NB4 (cell line): ENCODE data around the gene TAGLN2.

Experiments
- DNase-seq: peaks from one replicate; pipeline ENCODE4 v3.0.0; 2010; ENCODE audit warnings: low read depth
- H3K4me3 ChIP-seq: one replicate; pipeline ENCODE4 v1.5.1; 2011; ENCODE audit warnings: mild to moderate bottlenecking, low read depth, low read length, moderate library complexity
- MAX ChIP-seq: IDR thresholded peaks from 2 replicates; pipeline ENCODE4 v1.6.1; 2011; ENCODE audit warnings: low read depth, low read length
- MYC ChIP-seq: IDR thresholded peaks from 2 replicates; pipeline ENCODE4 v1.6.1; 2011; ENCODE audit warnings: low read depth, low read length
- POLR2A ChIP-seq: IDR thresholded peaks from 2 replicates; pipeline ENCODE4 v1.6.1; 2011; ENCODE audit warnings: mild to moderate bottlenecking; ENCODE audit not compliant: insufficient read length; ENCODE audit errors: extremely low read depth
- TF ChIP-seq, protein P1 (sequence below): IDR thresholded peaks from one replicate; pipeline ENCODE4 v1.5.1; 2012; ENCODE audit warnings: low read depth, low read length

Gene TAGLN2

DNA sequence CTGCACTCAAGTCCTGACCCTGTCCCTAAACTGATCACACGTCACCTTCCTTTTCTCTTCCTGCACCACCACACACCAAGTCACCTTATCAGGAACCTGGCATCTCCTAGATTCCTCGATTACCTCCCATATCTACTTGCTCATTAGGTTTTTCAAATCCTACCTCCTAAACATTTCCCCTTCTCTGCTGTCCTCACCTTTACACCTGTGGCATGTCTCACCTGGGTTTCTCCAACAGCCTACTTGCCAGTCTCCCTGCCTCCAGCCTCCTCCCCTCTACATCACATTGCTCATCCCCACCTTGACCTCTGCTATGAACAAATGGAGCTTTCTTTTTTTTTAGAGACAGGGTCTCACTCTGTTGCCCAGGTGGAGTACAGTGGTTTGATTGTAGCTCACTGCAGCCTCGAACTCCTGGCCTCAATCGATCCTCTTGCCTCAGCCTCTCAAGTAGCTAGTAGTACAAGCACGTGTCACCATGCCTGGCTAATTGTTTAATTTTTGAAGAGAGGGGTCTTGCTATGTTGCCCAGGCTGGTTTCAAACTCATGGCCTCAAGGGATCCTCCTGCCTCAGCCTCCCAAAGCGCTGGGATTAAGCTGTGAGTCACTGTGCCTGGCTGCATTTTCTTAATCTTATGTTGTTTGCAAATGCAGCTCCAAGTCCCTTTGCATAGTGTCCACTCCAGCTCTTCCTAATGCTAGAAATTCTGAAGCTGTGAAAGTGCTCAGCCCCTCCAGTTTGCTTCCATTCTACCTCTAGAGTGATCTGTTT, 13.8 kb upstream of the TAGLN2 start:
- no peak overlapping the region for H3K4me3 ChIP-seq
- DNase-seq: no peak
- TF ChIP-seq, protein P1, sequence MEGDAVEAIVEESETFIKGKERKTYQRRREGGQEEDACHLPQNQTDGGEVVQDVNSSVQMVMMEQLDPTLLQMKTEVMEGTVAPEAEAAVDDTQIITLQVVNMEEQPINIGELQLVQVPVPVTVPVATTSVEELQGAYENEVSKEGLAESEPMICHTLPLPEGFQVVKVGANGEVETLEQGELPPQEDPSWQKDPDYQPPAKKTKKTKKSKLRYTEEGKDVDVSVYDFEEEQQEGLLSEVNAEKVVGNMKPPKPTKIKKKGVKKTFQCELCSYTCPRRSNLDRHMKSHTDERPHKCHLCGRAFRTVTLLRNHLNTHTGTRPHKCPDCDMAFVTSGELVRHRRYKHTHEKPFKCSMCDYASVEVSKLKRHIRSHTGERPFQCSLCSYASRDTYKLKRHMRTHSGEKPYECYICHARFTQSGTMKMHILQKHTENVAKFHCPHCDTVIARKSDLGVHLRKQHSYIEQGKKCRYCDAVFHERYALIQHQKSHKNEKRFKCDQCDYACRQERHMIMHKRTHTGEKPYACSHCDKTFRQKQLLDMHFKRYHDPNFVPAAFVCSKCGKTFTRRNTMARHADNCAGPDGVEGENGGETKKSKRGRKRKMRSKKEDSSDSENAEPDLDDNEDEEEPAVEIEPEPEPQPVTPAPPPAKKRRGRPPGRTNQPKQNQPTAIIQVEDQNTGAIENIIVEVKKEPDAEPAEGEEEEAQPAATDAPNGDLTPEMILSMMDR: no peak
- no peak for TF ChIP-seq POLR2A
- no peak for TF ChIP-seq MAX
- no peak for TF ChIP-seq MYC

DNA sequence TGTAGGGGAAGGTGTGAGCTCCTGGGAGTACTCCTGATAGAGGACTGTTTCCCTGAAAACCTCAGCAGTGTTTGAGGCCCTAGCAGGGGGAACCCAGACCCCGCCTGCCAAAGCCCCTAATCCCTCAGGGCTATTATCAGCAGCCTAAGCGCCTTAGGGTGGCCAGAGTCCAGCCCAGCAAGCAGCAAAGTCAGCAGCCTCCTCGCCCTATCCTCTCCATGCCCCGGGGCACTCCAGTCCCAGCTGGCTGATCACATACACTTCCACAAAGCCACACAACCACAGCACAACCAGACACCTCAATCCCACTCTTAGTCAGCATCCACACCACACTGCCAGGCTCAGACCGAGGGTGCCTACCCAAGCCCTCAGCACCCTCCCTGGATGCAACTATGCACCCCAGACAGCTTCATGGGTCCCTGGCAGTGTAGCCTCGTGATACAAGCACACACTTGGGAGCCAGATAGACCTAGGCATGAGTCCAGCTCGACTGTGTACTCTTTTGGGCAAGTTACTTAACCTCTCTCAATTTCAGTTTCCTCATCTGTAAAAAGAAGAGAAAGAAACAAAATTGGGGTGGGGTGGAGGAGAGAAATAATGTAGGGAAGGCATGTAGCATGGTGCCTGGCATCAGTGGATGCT, 13.0 kb upstream of the TAGLN2 start:
- no peak overlapping the region for H3K4me3 ChIP-seq
- DNase-seq: no peak
- TF ChIP-seq MYC (no peak), MAX (no peak), POLR2A (no peak)

DNA sequence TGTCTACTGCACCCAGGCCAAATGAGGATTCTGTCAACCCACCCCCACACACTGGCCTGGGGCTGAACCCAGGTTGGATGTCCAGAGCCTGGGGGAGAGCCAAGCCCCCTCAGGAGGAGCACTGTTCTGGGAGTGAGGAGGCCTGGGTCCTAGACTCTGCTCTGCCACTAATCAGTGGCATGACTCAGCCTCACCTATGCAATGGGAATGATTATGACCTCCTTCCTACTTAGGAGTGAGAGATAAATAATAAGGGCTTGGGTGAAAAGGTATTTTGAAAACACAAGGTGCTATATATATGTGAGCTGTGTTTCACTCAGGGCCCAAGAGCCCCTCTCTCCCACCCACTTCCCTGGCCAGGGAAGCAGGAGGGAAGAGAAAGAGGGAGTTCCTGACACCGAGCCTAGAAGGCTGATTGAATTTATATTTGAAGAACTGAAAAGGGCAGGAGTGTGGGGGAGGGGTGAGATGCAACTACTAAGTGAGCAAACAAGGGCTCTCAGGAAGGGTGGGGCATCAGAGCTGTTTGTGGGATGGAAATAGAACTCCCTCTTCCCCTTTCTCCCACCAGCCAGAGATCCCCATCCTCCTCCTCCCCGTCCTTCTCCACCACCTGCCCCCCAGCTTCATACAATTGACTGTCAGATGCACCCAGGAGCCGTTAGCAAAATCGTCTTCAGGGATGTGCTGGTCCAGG, 11.9 kb upstream of the TAGLN2 start:
- TF ChIP-seq, protein P1: no peak
- TF ChIP-seq MYC: no peak
- TF ChIP-seq POLR2A: no peak
- TF ChIP-seq MAX: no peak
- peak; percentile 67 for DNase-seq
- H3K4me3 ChIP-seq: no peak overlapping the region

DNA sequence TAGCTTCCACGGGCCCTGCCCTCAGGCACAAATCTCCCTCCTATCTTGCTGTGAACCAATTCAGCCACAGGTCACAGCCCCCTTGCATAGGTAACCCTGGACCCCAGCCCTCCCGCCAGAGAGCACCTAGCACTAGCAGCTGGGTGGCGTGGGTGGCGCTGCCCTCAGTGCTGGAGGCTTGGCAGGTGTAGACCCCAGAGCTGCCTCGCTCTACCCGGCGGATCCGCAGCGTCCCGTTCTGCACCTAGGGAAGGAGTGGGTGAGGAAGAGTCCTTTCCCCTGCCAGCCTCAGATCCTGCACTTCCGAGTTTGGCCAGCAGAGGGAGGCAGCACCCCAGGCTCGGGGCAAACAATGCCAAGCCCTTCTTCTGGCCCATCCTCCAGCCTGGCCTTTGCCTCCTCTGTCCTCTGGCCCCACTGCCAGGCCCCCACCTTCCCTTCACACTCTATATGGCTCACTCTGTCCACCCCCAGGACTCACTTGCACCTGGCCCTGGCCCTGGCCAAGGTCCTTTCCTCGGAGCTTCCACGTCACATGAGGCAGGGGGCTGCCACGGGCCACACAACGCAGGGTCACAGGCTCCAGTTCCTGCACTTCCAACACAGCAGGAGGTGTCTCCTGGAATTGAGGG, 11.1 kb upstream of the TAGLN2 start:
- TF ChIP-seq MAX: no peak
- TF ChIP-seq, protein P1: peak; percentile 93
- H3K4me3 ChIP-seq: no peak overlapping the region
- DNase-seq: peak; percentile 71

DNA sequence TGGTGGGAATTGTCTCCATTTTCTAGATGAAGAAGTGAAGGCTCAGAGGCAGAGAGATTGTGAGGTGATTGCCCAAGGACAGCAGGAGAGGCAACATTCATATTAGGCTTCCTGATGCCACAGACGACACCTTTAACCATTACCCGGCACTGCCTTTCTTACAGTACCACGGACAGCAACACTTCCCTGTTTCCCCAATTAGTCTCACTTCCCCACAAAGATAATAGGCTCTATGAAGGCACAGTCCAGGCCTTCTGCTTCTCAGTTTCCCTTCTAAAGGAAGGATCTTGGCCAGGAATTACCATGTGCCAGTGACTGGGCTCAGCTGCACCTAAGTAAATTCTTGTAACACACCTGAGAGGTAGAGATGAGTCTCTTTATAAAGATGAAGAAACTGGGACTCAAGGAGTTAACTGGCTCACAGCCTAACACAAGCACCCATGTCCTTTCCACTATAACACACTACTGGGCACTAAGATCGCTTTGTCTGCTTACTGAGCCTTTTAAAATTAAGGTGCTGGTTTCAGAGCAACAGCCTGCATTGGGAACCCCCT, 10.5 kb upstream of the TAGLN2 start:
- DNase-seq: peak; percentile 53
- H3K4me3 ChIP-seq: no peak overlapping the region
- TF ChIP-seq MAX (no peak), MYC (no peak), POLR2A (no peak)
- TF ChIP-seq, protein P1: no peak
